ENCODE measurements around the gene TMEM255B.

GRCh38 chr13:113746671-113747070 lies 12.4 kb upstream of the TMEM255B start:
- TF ChIP-seq, protein P1, sequence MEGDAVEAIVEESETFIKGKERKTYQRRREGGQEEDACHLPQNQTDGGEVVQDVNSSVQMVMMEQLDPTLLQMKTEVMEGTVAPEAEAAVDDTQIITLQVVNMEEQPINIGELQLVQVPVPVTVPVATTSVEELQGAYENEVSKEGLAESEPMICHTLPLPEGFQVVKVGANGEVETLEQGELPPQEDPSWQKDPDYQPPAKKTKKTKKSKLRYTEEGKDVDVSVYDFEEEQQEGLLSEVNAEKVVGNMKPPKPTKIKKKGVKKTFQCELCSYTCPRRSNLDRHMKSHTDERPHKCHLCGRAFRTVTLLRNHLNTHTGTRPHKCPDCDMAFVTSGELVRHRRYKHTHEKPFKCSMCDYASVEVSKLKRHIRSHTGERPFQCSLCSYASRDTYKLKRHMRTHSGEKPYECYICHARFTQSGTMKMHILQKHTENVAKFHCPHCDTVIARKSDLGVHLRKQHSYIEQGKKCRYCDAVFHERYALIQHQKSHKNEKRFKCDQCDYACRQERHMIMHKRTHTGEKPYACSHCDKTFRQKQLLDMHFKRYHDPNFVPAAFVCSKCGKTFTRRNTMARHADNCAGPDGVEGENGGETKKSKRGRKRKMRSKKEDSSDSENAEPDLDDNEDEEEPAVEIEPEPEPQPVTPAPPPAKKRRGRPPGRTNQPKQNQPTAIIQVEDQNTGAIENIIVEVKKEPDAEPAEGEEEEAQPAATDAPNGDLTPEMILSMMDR (IDR thresholded peaks at IDR 0.05), result no peak
- no peak for TF ChIP-seq EZH2 (IDR thresholded peaks at IDR 0.05)

All from neural progenitor cell (in vitro differentiated cells).